TTC549 (cell line): Measurements from ENCODE around the gene AQP12B.
A peak's percentile ranks its signal among the peaks of the same experiment; 100 is the strongest.
"Not testable (repeated sequence)": the region's sequence is repeated elsewhere in the genome, so short reads cannot be mapped to it uniquely, and the experiment has no call there.

Experiments used
- FAIRE-seq: peaks from 2 replicates; lab custom pipeline; 2012; peaks lifted over from hg19 to GRCh38; lab: Jason Lieb, UNC

Gene AQP12B

GRCh38 chr2:240683329-240683979 lies 769 bp upstream of the AQP12B start:
- FAIRE-seq = not testable (repeated sequence)

GRCh38 chr2:240680185-240680584 lies 2.5 kb downstream of the AQP12B start:
- not testable (repeated sequence) for FAIRE-seq

- FAIRE-seq = not testable (repeated sequence)
Observed at GRCh38 chr2:240678909-240679308, 3.8 kb downstream of the AQP12B start.

- not testable (repeated sequence) for FAIRE-seq
Observed at GRCh38 chr2:240678043-240678442, 4.6 kb downstream of the AQP12B start.

- peak; percentile 76 for FAIRE-seq
Observed at GRCh38 chr2:240675345-240675744, 7.3 kb downstream of the AQP12B start.

GRCh38 chr2:240674461-240675184 lies 8.1 kb downstream of the AQP12B start:
- FAIRE-seq = not testable (repeated sequence)

GRCh38 chr2:240672701-240673190 lies 9.9 kb downstream of the AQP12B start:
- no peak for FAIRE-seq

- no peak for FAIRE-seq
Observed at GRCh38 chr2:240672076-240672700, 10.5 kb downstream of the AQP12B start.

GRCh38 chr2:240670950-240671349 lies 11.7 kb downstream of the AQP12B start:
- no peak for FAIRE-seq

- FAIRE-seq = no peak
Observed at GRCh38 chr2:240670402-240670801, 12.3 kb downstream of the AQP12B start.

- FAIRE-seq = no peak
Observed at GRCh38 chr2:240664622-240665021, 18.1 kb downstream of the AQP12B start.

GRCh38 chr2:240663546-240664190 lies 19.0 kb downstream of the AQP12B start:
- FAIRE-seq = no peak

GRCh38 chr2:240662681-240663080 lies 20.0 kb downstream of the AQP12B start:
- FAIRE-seq = no peak

GRCh38 chr2:240659883-240660282 lies 22.8 kb downstream of the AQP12B start:
- FAIRE-seq = not testable (repeated sequence)

- no peak for FAIRE-seq
Observed at GRCh38 chr2:240655931-240656886, 26.5 kb downstream of the AQP12B start.

- FAIRE-seq = no peak
Observed at GRCh38 chr2:240651185-240651584, 31.5 kb downstream of the AQP12B start.

- no peak for FAIRE-seq
Observed at GRCh38 chr2:240650254-240650965, 32.3 kb downstream of the AQP12B start.

- FAIRE-seq = no peak
Observed at GRCh38 chr2:240649331-240649730, 33.4 kb downstream of the AQP12B start.

GRCh38 chr2:240648650-240649275 lies 33.9 kb downstream of the AQP12B start:
- no peak for FAIRE-seq

GRCh38 chr2:240648155-240648649 lies 34.5 kb downstream of the AQP12B start:
- no peak for FAIRE-seq
